HFFc6 (cell line): Measurements from ENCODE around the gene GATA6. TPM values are rescaled to one million over a fixed set of nuclear protein-coding genes. Genes with fewer than 3 reads are reported as not detected.

Experiments used
- DNase-seq: peaks from one replicate; pipeline ENCODE4 v3.0.0-alpha.2; 2018
- H3K27ac Mint-ChIP-seq: 2 replicates; pipeline ENCODE4 v1.8.0; 2020; ENCODE audit warnings: mild to moderate bottlenecking, mixed read lengths
- H3K27me3 Mint-ChIP-seq: 2 replicates; pipeline ENCODE4 v1.8.0; 2021; ENCODE audit warnings: mild to moderate bottlenecking, moderate library complexity, mixed read lengths; ENCODE audit not compliant: insufficient read depth
- H3K36me3 Mint-ChIP-seq: 2 replicates; pipeline ENCODE4 v1.8.0; 2021; ENCODE audit warnings: low read depth, mixed read lengths
- H3K4me1 Mint-ChIP-seq: 2 replicates; pipeline ENCODE4 v1.8.0; 2020; ENCODE audit warnings: low read depth, mixed read lengths
- H3K4me3 Mint-ChIP-seq: 2 replicates; pipeline ENCODE4 v1.8.0; 2020; ENCODE audit warnings: mild to moderate bottlenecking, moderate library complexity, mixed read lengths
- H3K9me3 Mint-ChIP-seq: 2 replicates; pipeline ENCODE4 v1.8.0; 2020; ENCODE audit warnings: mild to moderate bottlenecking, mixed read lengths
- total RNA-seq, 6 experiments: library from RNA; stranded (reverse); fragmentation: NEBNext Ultra II Directional; extraction: Animal tissue kit (Norgen Biotek cat#: 25700); gene quantifications; 2 replicates in 1 of 6; 3 replicates in 5 of 6; pipeline ENCODE4 v1.2.3, GENCODE V29; 2021
- TF ChIP-seq, protein P1 (sequence below): fragments of 200-600 bp; sonication (generic); IDR thresholded peaks from 2 replicates; pipeline ENCODE4 v1.5.0; 2021; ENCODE audit warnings: antibody characterized with exemption, mild to moderate bottlenecking

The GATA6 gene
- total RNA-seq, 6 experiments from 2014 or later, result 0.28 to 1.8 (median 1.5) TPM

- H3K9me3 Mint-ChIP-seq, result no peaks in the 10 kb centered on the region
- TF ChIP-seq, protein P1, sequence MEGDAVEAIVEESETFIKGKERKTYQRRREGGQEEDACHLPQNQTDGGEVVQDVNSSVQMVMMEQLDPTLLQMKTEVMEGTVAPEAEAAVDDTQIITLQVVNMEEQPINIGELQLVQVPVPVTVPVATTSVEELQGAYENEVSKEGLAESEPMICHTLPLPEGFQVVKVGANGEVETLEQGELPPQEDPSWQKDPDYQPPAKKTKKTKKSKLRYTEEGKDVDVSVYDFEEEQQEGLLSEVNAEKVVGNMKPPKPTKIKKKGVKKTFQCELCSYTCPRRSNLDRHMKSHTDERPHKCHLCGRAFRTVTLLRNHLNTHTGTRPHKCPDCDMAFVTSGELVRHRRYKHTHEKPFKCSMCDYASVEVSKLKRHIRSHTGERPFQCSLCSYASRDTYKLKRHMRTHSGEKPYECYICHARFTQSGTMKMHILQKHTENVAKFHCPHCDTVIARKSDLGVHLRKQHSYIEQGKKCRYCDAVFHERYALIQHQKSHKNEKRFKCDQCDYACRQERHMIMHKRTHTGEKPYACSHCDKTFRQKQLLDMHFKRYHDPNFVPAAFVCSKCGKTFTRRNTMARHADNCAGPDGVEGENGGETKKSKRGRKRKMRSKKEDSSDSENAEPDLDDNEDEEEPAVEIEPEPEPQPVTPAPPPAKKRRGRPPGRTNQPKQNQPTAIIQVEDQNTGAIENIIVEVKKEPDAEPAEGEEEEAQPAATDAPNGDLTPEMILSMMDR, result no peak
- no peaks in the 10 kb centered on the region for H3K36me3 Mint-ChIP-seq
- no peak overlapping the region for H3K27ac Mint-ChIP-seq
- peaks cover 10% of the 10 kb centered on the region; the same call in 1 of the 2 replicates for H3K4me1 Mint-ChIP-seq
- H3K4me3 Mint-ChIP-seq, result no peak overlapping the region
- no peak for DNase-seq
- H3K27me3 Mint-ChIP-seq, result peaks cover 60% of the 10 kb centered on the region
These were observed 2.3 kb upstream of the GATA6 start for GRCh38 chr18:22167091-22167470.

DNA sequence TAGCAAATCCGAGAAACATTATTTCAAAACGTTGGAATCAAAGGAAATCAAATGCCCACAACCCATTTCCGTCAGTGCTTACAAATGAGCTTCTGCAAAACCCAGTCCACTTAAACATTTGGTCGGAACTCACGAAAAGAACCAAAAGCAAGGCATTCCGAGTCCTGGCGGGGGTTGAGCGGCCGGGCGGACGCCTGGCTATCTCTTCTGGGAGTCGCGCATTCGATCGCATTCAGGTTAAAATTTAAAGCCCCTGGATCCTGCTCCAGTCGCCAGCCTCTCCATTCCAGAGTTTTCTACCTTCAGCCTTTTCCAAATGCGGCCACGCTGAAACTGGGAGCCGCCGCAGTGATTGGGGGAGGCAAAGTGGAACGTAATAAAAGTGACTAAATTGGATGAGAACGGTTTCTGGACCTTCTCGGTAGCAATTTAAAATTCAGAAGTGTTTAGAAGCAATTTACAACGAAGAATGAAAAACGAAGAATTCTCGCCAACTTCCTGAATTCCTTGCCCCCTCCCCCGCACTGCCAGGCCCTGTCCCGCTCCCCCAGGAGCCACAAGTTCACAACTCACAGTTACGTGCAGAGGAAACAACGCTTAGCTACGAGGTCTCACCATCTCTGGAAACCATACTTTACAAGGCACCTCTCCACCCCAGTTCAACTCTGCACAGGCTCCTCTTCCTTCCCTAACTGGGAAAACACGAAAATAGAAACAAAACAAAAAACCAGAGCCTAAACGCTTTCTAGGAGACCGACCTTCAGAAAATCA lies 1.7 kb upstream of the GATA6 start:
- no peaks in the 10 kb centered on the region for H3K9me3 Mint-ChIP-seq
- peaks cover 60% of the 10 kb centered on the region for H3K27me3 Mint-ChIP-seq
- no peaks in the 10 kb centered on the region for H3K36me3 Mint-ChIP-seq
- no peak for DNase-seq
- TF ChIP-seq, protein P1, result no peak
- no peak overlapping the region for H3K4me3 Mint-ChIP-seq
- no peak overlapping the region for H3K27ac Mint-ChIP-seq
- peaks cover 10% of the 10 kb centered on the region; the same call in 1 of the 2 replicates for H3K4me1 Mint-ChIP-seq

DNA sequence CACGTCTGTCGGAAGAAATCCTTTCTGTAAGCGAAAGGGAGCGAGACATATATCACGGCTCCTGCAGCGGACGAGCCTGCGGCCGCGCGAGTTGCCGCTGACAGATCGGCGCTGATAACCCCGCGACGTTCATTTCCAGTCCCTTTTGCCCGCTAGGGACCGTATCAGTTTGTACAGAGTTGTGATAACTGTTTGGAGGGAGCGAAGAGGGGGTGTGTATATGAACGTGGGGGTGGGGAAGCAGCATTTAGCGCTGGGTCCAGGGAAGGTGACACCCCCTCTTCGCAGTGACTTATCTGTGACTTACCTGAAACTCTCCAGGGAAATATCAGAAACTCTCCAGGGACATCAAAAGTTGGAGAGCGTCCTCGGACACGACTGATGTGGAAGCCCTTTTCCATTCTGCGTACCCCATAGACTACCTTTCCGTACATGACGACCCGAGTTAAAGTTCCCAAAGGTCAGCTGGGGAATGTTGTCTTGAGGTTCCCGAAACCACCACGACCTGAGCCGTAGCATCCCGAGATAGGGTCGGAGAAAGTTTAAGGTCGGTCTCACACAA lies 948 bp upstream of the GATA6 start:
- TF ChIP-seq, protein P1, result no peak
- Mint-ChIP-seq H3K27ac (no peak overlapping the region), H3K36me3 (no peaks in the 10 kb centered on the region), H3K4me1 (peaks cover 10% of the 10 kb centered on the region; the same call in 1 of the 2 replicates), H3K27me3 (peaks cover 58% of the 10 kb centered on the region), H3K4me3 (peak overlapping the region; percentile 53), H3K9me3 (no peaks in the 10 kb centered on the region)
- DNase-seq, result no peak

DNA sequence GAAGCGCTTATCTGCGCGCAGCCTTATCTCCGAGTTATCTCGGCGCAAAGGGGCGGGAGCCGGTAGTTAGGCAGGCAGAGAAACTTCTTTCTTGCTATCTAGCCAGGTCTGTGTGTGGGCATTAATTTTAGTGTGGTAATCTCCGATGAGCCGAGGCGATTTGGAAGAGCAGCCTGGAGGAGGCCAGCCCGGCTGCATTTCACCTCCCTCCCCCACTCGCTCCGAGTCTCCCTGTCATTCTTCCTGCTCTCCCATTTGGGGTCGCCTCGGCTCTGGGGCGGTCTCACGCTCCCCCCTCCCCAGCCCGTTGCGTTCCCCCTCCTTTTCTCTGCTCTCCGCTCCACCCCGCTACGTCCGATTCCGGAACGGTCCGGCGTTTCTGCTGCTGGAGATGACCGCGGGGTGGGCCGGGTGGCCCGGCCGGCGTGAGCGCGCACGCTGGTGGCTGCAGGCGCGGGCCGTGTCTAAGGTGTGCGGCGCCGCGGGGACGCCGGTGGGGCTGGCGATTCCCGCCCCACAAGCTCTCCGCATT lies 566 bp downstream of the GATA6 start:
- Mint-ChIP-seq H3K9me3 (no peaks in the 10 kb centered on the region), H3K4me1 (peaks cover 10% of the 10 kb centered on the region; the same call in 1 of the 2 replicates), H3K27ac (peak overlapping the region; percentile 76; the same call in 1 of the 2 replicates), H3K4me3 (peak overlapping the region; percentile 94), H3K36me3 (no peaks in the 10 kb centered on the region), H3K27me3 (peaks cover 53% of the 10 kb centered on the region)
- DNase-seq, result no peak
- TF ChIP-seq, protein P1, result no peak

DNA sequence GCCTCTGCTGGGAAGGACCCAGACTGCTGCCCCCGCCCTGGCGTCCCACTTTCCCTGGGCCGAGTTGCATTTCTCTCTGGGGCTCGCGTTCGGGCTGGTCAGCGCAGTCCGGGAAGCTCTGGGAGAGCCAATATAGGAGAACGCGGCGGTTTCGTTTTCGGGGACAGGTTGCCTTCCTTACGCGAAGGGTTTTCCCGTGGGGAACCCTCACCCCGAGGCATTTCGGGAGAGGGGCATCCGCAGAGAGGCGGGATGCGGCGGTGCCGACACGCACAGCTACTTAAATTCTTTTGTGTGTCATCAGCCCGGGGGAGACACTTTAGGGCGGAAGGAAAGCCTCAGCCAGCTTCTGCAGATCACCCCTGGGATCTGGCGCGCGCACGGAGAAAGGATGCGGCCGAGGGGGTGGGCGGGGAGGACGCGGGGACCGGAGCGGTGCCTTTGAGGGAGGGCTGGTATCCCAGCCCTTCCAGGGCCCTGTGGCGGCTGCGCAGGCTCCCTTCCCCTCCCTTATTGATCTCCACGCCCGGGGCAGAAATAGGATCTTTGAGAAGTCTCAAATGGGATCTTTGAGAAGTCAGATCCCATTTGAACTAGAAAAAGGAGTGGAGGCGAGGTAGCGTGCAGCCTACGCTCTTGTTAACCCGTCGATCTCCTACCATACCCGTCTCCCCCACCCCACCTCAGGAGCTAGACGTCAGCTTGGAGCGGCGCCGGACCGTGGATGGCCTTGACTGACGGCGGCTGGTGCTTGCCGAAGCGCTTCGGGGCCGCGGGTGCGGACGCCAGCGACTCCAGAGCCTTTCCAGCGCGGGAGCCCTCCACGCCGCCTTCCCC lies 1.2 kb downstream of the GATA6 start:
- Mint-ChIP-seq H3K36me3 (no peaks in the 10 kb centered on the region), H3K4me3 (peak overlapping the region; percentile 94), H3K27me3 (peaks cover 49% of the 10 kb centered on the region), H3K4me1 (peaks cover 10% of the 10 kb centered on the region; the same call in 1 of the 2 replicates), H3K27ac (peak overlapping the region; percentile 76), H3K9me3 (no peaks in the 10 kb centered on the region)
- DNase-seq, result peak; percentile 22
- TF ChIP-seq, protein P1, result no peak
